NCI-H748 (cell line): ENCODE results near the gene ATG4C.

Experiments used
- DNase-seq: peaks from one replicate; lab custom pipeline; 2025; ENCODE audit not compliant: unreplicated experiment; lab: John Stamatoyannopoulos, UW

ATG4C gene

GRCh38 chr1:62836856-62837540, 53.1 kb downstream of the ATG4C start:
- DNase-seq: no peak

GRCh38 chr1:62840555-62840954, 56.6 kb downstream of the ATG4C start:
- no peak for DNase-seq

- peak; percentile 58 for DNase-seq
Observed at GRCh38 chr1:62841587-62842169, 57.7 kb downstream of the ATG4C start.

GRCh38 chr1:62844030-62844429, 60.1 kb downstream of the ATG4C start:
- DNase-seq: no peak

- DNase-seq: no peak
Observed at GRCh38 chr1:62849031-62849430, 65.1 kb downstream of the ATG4C start.

- DNase-seq: no peak
Observed at GRCh38 chr1:62852253-62852652, 68.3 kb downstream of the ATG4C start.

- DNase-seq: no peak
Observed at GRCh38 chr1:62856960-62857359, 73.0 kb downstream of the ATG4C start.

GRCh38 chr1:62869217-62869754, 85.4 kb downstream of the ATG4C start:
- no peak for DNase-seq

GRCh38 chr1:62870148-62870547, 86.2 kb downstream of the ATG4C start:
- no peak for DNase-seq

- DNase-seq: no peak
Observed at GRCh38 chr1:62875676-62876075, 91.7 kb downstream of the ATG4C start.

GRCh38 chr1:62876535-62876934, 92.6 kb downstream of the ATG4C start:
- DNase-seq: peak; percentile 5

- no peak for DNase-seq
Observed at GRCh38 chr1:62877579-62877978, 93.6 kb downstream of the ATG4C start.

GRCh38 chr1:62879962-62880361, 96.0 kb downstream of the ATG4C start:
- DNase-seq: no peak

- peak; percentile 62 for DNase-seq
Observed at GRCh38 chr1:62882201-62883104, 98.5 kb downstream of the ATG4C start.

GRCh38 chr1:62884156-62884740, 100.3 kb downstream of the ATG4C start:
- DNase-seq: no peak

- DNase-seq: no peak
Observed at GRCh38 chr1:62887799-62888507, 104.0 kb downstream of the ATG4C start.

- DNase-seq: no peak
Observed at GRCh38 chr1:62891956-62892562, 108.1 kb downstream of the ATG4C start.

GRCh38 chr1:62897788-62898187, 113.9 kb downstream of the ATG4C start:
- peak; percentile 67 for DNase-seq

- DNase-seq: no peak
Observed at GRCh38 chr1:62900566-62900965, 116.6 kb downstream of the ATG4C start.

GRCh38 chr1:62901650-62902049, 117.7 kb downstream of the ATG4C start:
- no peak for DNase-seq
